Measurements from ENCODE around the gene LAMP1.
"Not testable (repeated sequence)": the region's sequence is repeated elsewhere in the genome, so short reads cannot be mapped to it uniquely, and the experiment has no call there.

Gene LAMP1

DNA sequence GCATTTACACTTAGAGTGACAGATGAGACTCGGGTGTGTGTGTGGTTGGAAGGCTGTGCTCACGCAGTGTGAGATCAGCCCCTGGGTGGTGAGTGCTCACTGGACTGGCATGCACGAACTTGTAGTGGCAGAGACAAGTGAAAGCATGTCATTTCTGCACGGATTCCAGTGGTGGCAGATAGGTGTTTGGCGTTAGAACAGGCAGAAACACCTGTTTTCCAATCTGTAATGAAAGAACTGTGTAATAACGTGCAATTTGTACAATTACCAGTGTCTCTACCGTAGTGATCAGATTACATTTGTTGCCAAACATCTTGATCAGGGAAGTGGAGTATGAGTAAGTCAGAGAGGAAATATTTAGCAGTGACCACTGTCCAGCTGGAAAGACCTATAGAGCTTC, 8.2 kb downstream of the LAMP1 start:
- peak; percentile 65; the same call in 2 of the 3 replicates for ATAC-seq
- TF ChIP-seq GLIS3 (CRISPR knock-in tag; IDR thresholded peaks at IDR 0.05), result no peak
- TF ChIP-seq RARB (CRISPR knock-in tag; IDR thresholded peaks at IDR 0.05), result no peak
- no peak for TF ChIP-seq ARNTL (CRISPR knock-in tag; IDR thresholded peaks at IDR 0.05; ENCODE audit: borderline replicate concordance, low read depth)

GRCh38 chr13:113307491-113307890, 10.5 kb downstream of the LAMP1 start:
- no peak for ATAC-seq
- no peak for TF ChIP-seq ZNF70 (CRISPR knock-in tag; IDR thresholded peaks at IDR 0.05)
- TF ChIP-seq PATZ1 (CRISPR knock-in tag; IDR thresholded peaks at IDR 0.05; ENCODE audit: borderline replicate concordance), result no peak
- no peak for TF ChIP-seq ZFP30 (CRISPR knock-in tag; IDR thresholded peaks at IDR 0.05)
- no peak for TF ChIP-seq ZFP3 (CRISPR knock-in tag; IDR thresholded peaks at IDR 0.05)
- TF ChIP-seq, protein P1, sequence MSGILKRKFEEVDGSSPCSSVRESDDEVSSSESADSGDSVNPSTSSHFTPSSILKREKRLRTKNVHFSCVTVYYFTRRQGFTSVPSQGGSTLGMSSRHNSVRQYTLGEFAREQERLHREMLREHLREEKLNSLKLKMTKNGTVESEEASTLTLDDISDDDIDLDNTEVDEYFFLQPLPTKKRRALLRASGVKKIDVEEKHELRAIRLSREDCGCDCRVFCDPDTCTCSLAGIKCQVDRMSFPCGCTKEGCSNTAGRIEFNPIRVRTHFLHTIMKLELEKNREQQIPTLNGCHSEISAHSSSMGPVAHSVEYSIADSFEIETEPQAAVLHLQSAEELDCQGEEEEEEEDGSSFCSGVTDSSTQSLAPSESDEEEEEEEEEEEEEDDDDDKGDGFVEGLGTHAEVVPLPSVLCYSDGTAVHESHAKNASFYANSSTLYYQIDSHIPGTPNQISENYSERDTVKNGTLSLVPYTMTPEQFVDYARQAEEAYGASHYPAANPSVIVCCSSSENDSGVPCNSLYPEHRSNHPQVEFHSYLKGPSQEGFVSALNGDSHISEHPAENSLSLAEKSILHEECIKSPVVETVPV (CRISPR knock-in tag; IDR thresholded peaks at IDR 0.05), result no peak
- TF ChIP-seq ZNF565 (CRISPR knock-in tag; conservative IDR thresholded peaks at IDR 0.05; ENCODE audit: low read depth), result no peak

GRCh38 chr13:113309473-113309872, 12.4 kb downstream of the LAMP1 start:
- TF ChIP-seq ARNTL (CRISPR knock-in tag; IDR thresholded peaks at IDR 0.05; ENCODE audit: borderline replicate concordance, low read depth) (no peak), ZC3H10 (CRISPR knock-in tag; IDR thresholded peaks at IDR 0.05) (no peak), ISL1 (CRISPR knock-in tag; IDR thresholded peaks at IDR 0.05) (no peak), ZFP30 (CRISPR knock-in tag; IDR thresholded peaks at IDR 0.05) (no peak), CREB5 (CRISPR knock-in tag; IDR thresholded peaks at IDR 0.05; ENCODE audit: low read depth) (no peak), PATZ1 (CRISPR knock-in tag; IDR thresholded peaks at IDR 0.05; ENCODE audit: borderline replicate concordance) (no peak), OSR1 (CRISPR knock-in tag; IDR thresholded peaks at IDR 0.05) (no peak), PPARA (CRISPR knock-in tag; IDR thresholded peaks at IDR 0.05; ENCODE audit: borderline replicate concordance) (no peak), ZNF70 (CRISPR knock-in tag; IDR thresholded peaks at IDR 0.05) (no peak), ZFP3 (CRISPR knock-in tag; IDR thresholded peaks at IDR 0.05) (no peak), TOX (CRISPR knock-in tag; IDR thresholded peaks at IDR 0.05; ENCODE audit: borderline replicate concordance) (no peak), TSHZ2 (CRISPR knock-in tag; IDR thresholded peaks at IDR 0.05) (no peak), CSDC2 (CRISPR knock-in tag; IDR thresholded peaks at IDR 0.05) (no peak), SNAI2 (CRISPR knock-in tag; IDR thresholded peaks at IDR 0.05) (no peak), ESRRG (CRISPR knock-in tag; IDR thresholded peaks at IDR 0.05) (no peak), POU6F1 (CRISPR knock-in tag; IDR thresholded peaks at IDR 0.05; ENCODE audit: borderline replicate concordance, low read depth) (no peak), BACH2 (CRISPR knock-in tag; IDR thresholded peaks at IDR 0.05; ENCODE audit: borderline replicate concordance) (no peak), TCF4 (CRISPR knock-in tag; IDR thresholded peaks at IDR 0.05; ENCODE audit: borderline replicate concordance) (no peak)
- TF ChIP-seq, protein P1 (CRISPR knock-in tag; IDR thresholded peaks at IDR 0.05), result no peak
- ATAC-seq, result no peak

GRCh38 chr13:113314112-113314511, 17.1 kb downstream of the LAMP1 start:
- ATAC-seq, result not testable (repeated sequence)

DNA sequence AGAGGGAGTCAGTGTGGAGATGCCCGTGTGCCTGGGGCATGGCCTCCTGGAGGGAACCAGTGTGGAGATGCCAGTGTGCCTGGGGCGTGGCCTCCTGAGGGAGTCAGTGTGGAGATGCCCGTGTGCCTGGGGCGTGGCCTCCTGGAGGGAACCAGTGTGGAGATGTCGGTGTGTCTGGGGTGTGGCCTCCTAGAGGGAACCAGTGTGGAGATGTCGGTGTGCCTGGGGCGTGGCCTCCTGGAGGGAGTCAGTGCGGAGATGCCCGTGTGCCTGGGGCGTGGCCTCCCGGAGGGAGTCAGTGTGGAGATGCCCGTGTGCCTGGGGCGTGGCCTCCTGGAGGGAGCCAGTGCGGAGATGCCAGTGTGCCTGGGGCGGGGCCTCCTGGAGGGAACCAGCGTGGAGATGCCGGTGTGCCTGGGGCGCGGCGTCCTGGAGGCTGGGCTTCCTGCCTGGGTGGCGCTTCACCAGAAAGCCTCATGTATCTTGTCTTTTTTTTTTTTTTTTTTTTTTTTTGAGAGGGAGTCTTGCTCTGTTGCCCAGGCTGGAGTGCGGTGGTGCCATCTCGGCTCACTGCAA, 17.9 kb downstream of the LAMP1 start:
- ATAC-seq, result not testable (repeated sequence)

Data from SK-N-SH treated with all-trans-retinoic acid at 6 μM for 48 hours (cell line).